ENCODE measurements around the gene ZNF423.

GRCh38 chr16:49617710-49618330 is 238.1 kb downstream of the ZNF423 start:
- no peak for TF ChIP-seq CREB1 (CRISPR knock-in tag; IDR thresholded peaks at IDR 0.05; ENCODE audit: low read depth)
- TF ChIP-seq, protein P1, sequence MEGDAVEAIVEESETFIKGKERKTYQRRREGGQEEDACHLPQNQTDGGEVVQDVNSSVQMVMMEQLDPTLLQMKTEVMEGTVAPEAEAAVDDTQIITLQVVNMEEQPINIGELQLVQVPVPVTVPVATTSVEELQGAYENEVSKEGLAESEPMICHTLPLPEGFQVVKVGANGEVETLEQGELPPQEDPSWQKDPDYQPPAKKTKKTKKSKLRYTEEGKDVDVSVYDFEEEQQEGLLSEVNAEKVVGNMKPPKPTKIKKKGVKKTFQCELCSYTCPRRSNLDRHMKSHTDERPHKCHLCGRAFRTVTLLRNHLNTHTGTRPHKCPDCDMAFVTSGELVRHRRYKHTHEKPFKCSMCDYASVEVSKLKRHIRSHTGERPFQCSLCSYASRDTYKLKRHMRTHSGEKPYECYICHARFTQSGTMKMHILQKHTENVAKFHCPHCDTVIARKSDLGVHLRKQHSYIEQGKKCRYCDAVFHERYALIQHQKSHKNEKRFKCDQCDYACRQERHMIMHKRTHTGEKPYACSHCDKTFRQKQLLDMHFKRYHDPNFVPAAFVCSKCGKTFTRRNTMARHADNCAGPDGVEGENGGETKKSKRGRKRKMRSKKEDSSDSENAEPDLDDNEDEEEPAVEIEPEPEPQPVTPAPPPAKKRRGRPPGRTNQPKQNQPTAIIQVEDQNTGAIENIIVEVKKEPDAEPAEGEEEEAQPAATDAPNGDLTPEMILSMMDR (conservative IDR thresholded peaks at IDR 0.05; ENCODE audit: low read depth in 2 of 2): no peak
